NT2/D1 (cell line): Measurements from ENCODE around the gene ZFYVE1.

Experiments used
- SUZ12 ChIP-seq: IDR thresholded peaks from 2 replicates; pipeline ENCODE4 v1.6.1; 2011; ENCODE audit not compliant: insufficient read length, insufficient read depth; ENCODE audit errors: extremely low read depth
- YY1 ChIP-seq: IDR thresholded peaks from 2 replicates; pipeline ENCODE4 v1.6.1; 2011; ENCODE audit not compliant: insufficient read length, insufficient read depth

GRCh38 chr14:72941286-72941985, 85.5 kb downstream of the ZFYVE1 start:
- TF ChIP-seq SUZ12 (no peak), YY1 (no peak)
